GM12801 (cell line): Measurements from ENCODE around the gene SIAH1.

ENCODE experiments used
- CTCF ChIP-seq: IDR thresholded peaks from one replicate; pipeline ENCODE4 v1.5.1; 2011; ENCODE audit warnings: control low read depth; ENCODE audit not compliant: insufficient read length; ENCODE audit errors: extremely low read depth

Gene SIAH1

DNA sequence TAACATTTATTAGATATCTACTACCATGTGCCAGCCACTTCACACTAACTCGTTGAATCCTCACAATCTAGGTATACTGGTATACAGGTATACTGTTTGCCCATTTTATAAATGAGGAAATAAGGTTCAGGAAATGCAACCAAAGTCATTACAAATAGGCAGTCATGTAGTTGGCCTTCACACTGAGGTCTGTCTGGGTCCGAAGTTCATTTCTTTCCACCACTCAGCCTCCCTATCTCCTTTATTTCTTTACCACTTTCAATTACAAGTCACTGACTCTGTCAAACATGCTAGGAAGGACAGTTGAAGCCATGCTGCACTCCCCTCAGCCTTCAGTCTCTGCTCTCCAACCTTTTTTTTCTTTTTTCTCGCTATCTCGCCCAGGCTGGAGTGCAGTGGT lies 20.7 kb upstream of the SIAH1 start:
- no peak for TF ChIP-seq CTCF

DNA sequence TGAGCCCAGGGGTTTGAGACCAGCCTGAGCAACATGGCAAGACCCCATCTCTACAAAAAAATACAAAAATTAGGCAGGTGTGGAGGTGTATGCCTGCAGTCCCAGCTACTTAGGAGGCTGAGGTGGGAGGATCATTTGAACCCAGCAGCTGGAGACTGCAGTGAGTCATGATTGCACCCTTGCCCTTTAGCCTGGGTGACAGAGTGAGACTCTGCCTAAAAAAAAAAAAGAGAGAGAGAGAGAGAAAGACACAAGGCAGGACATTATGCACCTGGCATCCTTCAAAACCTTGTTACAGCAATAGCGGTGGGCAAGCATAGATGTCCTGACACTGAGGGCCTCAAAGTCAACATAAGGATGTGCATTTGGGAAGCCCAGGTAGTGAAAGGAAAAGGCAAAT lies 19.9 kb upstream of the SIAH1 start:
- TF ChIP-seq CTCF: no peak

GRCh38 chr16:48395375-48395774 lies 10.2 kb upstream of the SIAH1 start:
- no peak for TF ChIP-seq CTCF

GRCh38 chr16:48394355-48394703 lies 9.1 kb upstream of the SIAH1 start:
- TF ChIP-seq CTCF: no peak

GRCh38 chr16:48393485-48394354 lies 8.5 kb upstream of the SIAH1 start:
- no peak for TF ChIP-seq CTCF

DNA sequence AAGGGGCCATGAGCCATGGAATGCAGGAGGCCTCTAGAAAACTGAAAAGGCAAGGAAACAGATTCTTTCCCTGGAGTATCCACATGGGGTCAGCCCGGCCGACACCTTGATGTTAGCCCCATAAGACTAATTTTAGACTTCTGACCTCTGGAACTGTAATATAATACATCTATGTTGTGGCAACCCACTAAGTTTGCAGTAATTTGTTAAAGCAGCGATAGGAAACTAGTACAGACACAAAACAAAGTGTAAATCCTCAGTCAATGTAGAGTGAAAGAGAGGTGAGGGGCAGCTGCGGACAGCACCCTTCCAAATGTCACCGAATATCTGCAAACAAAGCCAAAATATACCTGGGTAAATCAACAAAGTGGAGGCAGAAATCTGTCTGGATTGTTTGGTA lies 7.2 kb upstream of the SIAH1 start:
- no peak for TF ChIP-seq CTCF

- TF ChIP-seq CTCF: no peak
Measured at GRCh38 chr16:48386559-48387312, 1.5 kb upstream of the SIAH1 start.
